ENCODE results near the gene UIMC1.

UIMC1 gene

DNA sequence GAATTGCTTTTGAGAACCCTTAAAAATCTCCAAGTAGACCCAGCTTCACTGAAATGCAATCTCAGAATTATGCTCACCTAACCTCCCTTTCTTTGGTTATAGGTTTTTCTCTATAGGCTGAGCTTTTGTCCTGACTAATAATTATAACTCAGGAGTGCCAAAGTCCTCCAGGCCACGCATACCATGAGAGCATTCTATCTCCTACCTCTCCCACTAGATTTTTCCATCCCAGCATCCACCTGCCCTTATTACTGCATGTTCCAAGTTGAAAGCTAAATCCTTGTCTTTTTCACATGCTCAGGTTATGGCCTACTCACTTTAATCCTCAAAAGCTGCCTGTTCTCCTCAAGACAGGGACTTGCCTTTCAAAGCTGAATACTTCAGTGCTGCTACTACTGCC is 38.1 kb upstream of the UIMC1 start:
- H3F3A ChIP-seq (ENCODE audit: insufficient read depth), result no peaks in the 10 kb centered on the region; the same call in 1 of the 2 replicates
- peaks cover 11% of the 10 kb centered on the region; the same call in 1 of the 2 replicates for H3K36me3 ChIP-seq (ENCODE audit: low read length)

DNA sequence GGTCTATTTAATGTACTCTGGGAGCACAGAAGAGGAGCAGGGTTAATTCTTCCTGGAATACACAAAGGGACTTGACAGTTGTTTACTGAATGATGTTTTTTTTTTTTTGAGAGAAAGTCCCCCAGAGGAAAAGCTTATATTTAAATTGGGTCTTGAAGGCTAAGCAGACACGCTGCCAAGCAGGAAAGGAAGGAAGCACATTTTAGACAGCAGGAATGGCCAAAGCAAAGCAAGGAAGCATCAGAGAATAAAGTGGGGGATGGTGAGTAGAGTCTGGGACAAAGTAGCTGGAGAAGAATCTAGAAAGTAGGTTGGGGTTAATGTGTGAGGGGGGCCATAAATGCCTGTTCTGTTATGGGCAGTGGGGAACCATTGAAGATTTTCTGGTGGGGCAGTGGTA is 37.4 kb upstream of the UIMC1 start:
- no peak overlapping the region for H3K4me3 ChIP-seq (ENCODE audit: insufficient read depth, low read length, poor library complexity, severe bottlenecking)
- no peak overlapping the region for H3K4me2 ChIP-seq (ENCODE audit: low read depth, low read length, poor library complexity, severe bottlenecking)
- peaks cover 11% of the 10 kb centered on the region; the same call in 1 of the 2 replicates for H3K36me3 ChIP-seq (ENCODE audit: low read length)
- no peaks in the 10 kb centered on the region for H3K9me3 ChIP-seq (ENCODE audit: insufficient read depth, low read length)
- H3K27ac ChIP-seq (ENCODE audit: low read depth, low read length), result no peak overlapping the region
- no peaks in the 10 kb centered on the region for H3K9me2 ChIP-seq (replicated peaks; ENCODE audit: insufficient read depth, low read length)
- H3K9ac ChIP-seq (ENCODE audit: low read length), result no peak overlapping the region
- no peaks in the 10 kb centered on the region; the same call in 1 of the 2 replicates for H3F3A ChIP-seq (ENCODE audit: insufficient read depth)
- no peak for TF ChIP-seq EZH2phosphoT487 (conservative IDR thresholded peaks at IDR 0.05; ENCODE audit: low read length)
- TF ChIP-seq, protein P1, sequence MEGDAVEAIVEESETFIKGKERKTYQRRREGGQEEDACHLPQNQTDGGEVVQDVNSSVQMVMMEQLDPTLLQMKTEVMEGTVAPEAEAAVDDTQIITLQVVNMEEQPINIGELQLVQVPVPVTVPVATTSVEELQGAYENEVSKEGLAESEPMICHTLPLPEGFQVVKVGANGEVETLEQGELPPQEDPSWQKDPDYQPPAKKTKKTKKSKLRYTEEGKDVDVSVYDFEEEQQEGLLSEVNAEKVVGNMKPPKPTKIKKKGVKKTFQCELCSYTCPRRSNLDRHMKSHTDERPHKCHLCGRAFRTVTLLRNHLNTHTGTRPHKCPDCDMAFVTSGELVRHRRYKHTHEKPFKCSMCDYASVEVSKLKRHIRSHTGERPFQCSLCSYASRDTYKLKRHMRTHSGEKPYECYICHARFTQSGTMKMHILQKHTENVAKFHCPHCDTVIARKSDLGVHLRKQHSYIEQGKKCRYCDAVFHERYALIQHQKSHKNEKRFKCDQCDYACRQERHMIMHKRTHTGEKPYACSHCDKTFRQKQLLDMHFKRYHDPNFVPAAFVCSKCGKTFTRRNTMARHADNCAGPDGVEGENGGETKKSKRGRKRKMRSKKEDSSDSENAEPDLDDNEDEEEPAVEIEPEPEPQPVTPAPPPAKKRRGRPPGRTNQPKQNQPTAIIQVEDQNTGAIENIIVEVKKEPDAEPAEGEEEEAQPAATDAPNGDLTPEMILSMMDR (IDR thresholded peaks at IDR 0.05; ENCODE audit: insufficient read depth, low read length, poor library complexity, severe bottlenecking), result no peak
- peaks cover 9% of the 10 kb centered on the region for H3K79me2 ChIP-seq (ENCODE audit: insufficient read depth, low read length)
- no peaks in the 10 kb centered on the region for H3K27me3 ChIP-seq (ENCODE audit: low read length)
- H4K20me1 ChIP-seq (ENCODE audit: low read depth, low read length), result no peaks in the 10 kb centered on the region
- no peak overlapping the region for H2AFZ ChIP-seq (ENCODE audit: low read depth, low read length, severe bottlenecking)

More for the DNA sequence above, 38.1 kb upstream of the UIMC1 start:
- Histone ChIP-seq H3K79me2 (ENCODE audit: insufficient read depth, low read length) (peaks cover 3% of the 10 kb centered on the region; the same call in 1 of the 2 replicates), H3K27ac (ENCODE audit: low read depth, low read length) (no peak overlapping the region), H3K9me3 (ENCODE audit: insufficient read depth, low read length) (no peaks in the 10 kb centered on the region), H3K27me3 (ENCODE audit: low read length) (no peaks in the 10 kb centered on the region), H3K4me2 (ENCODE audit: low read depth, low read length, poor library complexity, severe bottlenecking) (no peak overlapping the region), H3K9ac (ENCODE audit: low read length) (no peak overlapping the region), H3K4me3 (ENCODE audit: insufficient read depth, low read length, poor library complexity, severe bottlenecking) (no peak overlapping the region), H4K20me1 (ENCODE audit: low read depth, low read length) (no peaks in the 10 kb centered on the region), H2AFZ (ENCODE audit: low read depth, low read length, severe bottlenecking) (no peak overlapping the region), H3K9me2 (replicated peaks; ENCODE audit: insufficient read depth, low read length) (no peaks in the 10 kb centered on the region)
- TF ChIP-seq EZH2phosphoT487 (conservative IDR thresholded peaks at IDR 0.05; ENCODE audit: low read length), result no peak
- TF ChIP-seq, protein P1 (IDR thresholded peaks at IDR 0.05; ENCODE audit: insufficient read depth, low read length, poor library complexity, severe bottlenecking), result no peak

DNA sequence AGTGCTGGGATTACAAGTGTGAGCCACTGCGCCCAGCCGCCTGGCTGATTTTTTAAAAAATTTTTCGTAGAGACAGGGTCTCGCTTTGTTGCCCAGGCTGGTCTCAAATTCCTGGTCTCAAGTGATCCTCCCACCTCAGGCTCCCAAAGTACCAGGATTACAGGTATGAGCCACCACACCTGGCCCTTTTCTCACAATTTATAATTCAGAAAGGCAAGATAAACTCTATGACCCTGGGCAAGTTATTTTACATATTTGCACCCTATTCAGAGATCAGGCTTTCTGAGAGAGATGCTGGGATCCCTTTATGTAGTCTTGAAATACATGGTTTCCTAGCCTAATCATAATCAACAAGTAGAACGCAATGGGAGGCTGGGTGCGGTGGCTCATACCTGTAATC is 36.5 kb upstream of the UIMC1 start:
- H3K4me3 ChIP-seq (ENCODE audit: insufficient read depth, low read length, poor library complexity, severe bottlenecking), result no peak overlapping the region
- H3K27me3 ChIP-seq (ENCODE audit: low read length), result no peaks in the 10 kb centered on the region
- H3K27ac ChIP-seq (ENCODE audit: low read depth, low read length), result no peak overlapping the region
- H3K4me2 ChIP-seq (ENCODE audit: low read depth, low read length, poor library complexity, severe bottlenecking), result no peak overlapping the region
- H3K79me2 ChIP-seq (ENCODE audit: insufficient read depth, low read length), result peaks cover 17% of the 10 kb centered on the region
- H3F3A ChIP-seq (ENCODE audit: insufficient read depth), result no peaks in the 10 kb centered on the region; the same call in 1 of the 2 replicates
- H3K9ac ChIP-seq (ENCODE audit: low read length), result no peak overlapping the region
- no peak overlapping the region for H2AFZ ChIP-seq (ENCODE audit: low read depth, low read length, severe bottlenecking)
- no peak for TF ChIP-seq EZH2phosphoT487 (conservative IDR thresholded peaks at IDR 0.05; ENCODE audit: low read length)
- TF ChIP-seq, protein P1 (IDR thresholded peaks at IDR 0.05; ENCODE audit: insufficient read depth, low read length, poor library complexity, severe bottlenecking), result no peak
- H3K9me2 ChIP-seq (replicated peaks; ENCODE audit: insufficient read depth, low read length), result no peaks in the 10 kb centered on the region
- no peaks in the 10 kb centered on the region for H3K9me3 ChIP-seq (ENCODE audit: insufficient read depth, low read length)
- peaks cover 11% of the 10 kb centered on the region; the same call in 1 of the 2 replicates for H3K36me3 ChIP-seq (ENCODE audit: low read length)
- no peaks in the 10 kb centered on the region for H4K20me1 ChIP-seq (ENCODE audit: low read depth, low read length)

All from SU-DHL-6 (cell line).